ENCODE measurements around the gene EMC9.
A peak's percentile ranks its signal among the peaks of the same experiment; 100 is the strongest.

The EMC9 gene

DNA sequence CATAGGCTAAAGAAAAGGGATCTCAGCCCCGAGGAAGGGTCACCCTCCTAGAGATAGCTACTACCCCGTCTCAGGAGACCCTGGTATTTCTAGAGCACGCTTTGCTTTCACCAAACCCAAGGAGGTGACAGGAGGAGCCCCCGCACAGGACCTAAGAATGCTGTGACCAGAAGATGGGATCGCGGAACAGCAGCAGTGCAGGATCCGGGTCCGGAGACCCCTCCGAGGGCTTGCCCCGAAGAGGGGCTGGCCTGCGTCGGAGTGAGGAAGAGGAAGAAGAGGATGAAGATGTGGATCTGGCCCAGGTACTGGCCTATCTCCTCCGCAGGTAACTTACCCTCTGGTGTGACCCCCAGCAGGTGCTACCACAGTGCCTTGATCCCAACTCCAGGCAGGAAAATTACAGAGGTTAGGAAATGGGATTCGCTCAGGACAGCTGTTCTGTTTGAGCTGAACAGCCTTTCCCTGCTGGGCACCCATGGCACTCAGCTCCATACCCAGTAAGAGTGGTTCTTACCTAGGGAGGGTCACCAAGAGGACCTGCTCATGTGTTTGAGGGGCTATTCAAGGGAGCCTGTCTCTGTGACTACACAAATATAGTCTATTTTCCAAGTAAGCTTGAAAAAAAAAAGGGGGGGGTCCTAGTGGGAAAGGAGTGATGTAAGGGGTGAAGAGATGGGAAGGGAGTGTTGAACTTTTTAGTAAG is 25.8 kb downstream of the EMC9 start:
- Histone ChIP-seq H3K4me1 (ENCODE audit: insufficient read depth, low read length, poor library complexity, severe bottlenecking) (peaks cover 19% of the 10 kb centered on the region), H3K27me3 (ENCODE audit: insufficient read depth, low read length, poor library complexity, severe bottlenecking) (no peaks in the 10 kb centered on the region), H3K79me2 (ENCODE audit: insufficient read depth, low read length) (peaks cover 29% of the 10 kb centered on the region), H3K4me2 (ENCODE audit: low read depth, low read length, poor library complexity, severe bottlenecking) (peak overlapping the region; percentile 88), H3K9me3 (ENCODE audit: insufficient read depth, low read depth, low read length) (no peaks in the 10 kb centered on the region), H3K4me3 (ENCODE audit: low read length, poor library complexity, severe bottlenecking) (peak overlapping the region; percentile 91), H3K9me2 (replicated peaks; ENCODE audit: low read depth, low read length) (no peaks in the 10 kb centered on the region), H3K9ac (ENCODE audit: low read depth, low read length, poor library complexity, severe bottlenecking) (peak overlapping the region; percentile 91), H4K20me1 (ENCODE audit: insufficient read depth, low read length, poor library complexity, severe bottlenecking) (peaks cover 11% of the 10 kb centered on the region), H2AFZ (ENCODE audit: low read length) (peak overlapping the region; percentile 79), H3F3A (ENCODE audit: low read depth) (peaks cover 6% of the 10 kb centered on the region; the same call in 1 of the 2 replicates), H3K36me3 (ENCODE audit: insufficient read depth, low read length) (peaks cover 30% of the 10 kb centered on the region; the same call in 1 of the 2 replicates)
- TF ChIP-seq, protein P1, sequence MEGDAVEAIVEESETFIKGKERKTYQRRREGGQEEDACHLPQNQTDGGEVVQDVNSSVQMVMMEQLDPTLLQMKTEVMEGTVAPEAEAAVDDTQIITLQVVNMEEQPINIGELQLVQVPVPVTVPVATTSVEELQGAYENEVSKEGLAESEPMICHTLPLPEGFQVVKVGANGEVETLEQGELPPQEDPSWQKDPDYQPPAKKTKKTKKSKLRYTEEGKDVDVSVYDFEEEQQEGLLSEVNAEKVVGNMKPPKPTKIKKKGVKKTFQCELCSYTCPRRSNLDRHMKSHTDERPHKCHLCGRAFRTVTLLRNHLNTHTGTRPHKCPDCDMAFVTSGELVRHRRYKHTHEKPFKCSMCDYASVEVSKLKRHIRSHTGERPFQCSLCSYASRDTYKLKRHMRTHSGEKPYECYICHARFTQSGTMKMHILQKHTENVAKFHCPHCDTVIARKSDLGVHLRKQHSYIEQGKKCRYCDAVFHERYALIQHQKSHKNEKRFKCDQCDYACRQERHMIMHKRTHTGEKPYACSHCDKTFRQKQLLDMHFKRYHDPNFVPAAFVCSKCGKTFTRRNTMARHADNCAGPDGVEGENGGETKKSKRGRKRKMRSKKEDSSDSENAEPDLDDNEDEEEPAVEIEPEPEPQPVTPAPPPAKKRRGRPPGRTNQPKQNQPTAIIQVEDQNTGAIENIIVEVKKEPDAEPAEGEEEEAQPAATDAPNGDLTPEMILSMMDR (conservative IDR thresholded peaks at IDR 0.05; ENCODE audit: low read length), result no peak
- TF ChIP-seq EZH2phosphoT487 (IDR thresholded peaks at IDR 0.05; ENCODE audit: borderline replicate concordance), result no peak

DNA sequence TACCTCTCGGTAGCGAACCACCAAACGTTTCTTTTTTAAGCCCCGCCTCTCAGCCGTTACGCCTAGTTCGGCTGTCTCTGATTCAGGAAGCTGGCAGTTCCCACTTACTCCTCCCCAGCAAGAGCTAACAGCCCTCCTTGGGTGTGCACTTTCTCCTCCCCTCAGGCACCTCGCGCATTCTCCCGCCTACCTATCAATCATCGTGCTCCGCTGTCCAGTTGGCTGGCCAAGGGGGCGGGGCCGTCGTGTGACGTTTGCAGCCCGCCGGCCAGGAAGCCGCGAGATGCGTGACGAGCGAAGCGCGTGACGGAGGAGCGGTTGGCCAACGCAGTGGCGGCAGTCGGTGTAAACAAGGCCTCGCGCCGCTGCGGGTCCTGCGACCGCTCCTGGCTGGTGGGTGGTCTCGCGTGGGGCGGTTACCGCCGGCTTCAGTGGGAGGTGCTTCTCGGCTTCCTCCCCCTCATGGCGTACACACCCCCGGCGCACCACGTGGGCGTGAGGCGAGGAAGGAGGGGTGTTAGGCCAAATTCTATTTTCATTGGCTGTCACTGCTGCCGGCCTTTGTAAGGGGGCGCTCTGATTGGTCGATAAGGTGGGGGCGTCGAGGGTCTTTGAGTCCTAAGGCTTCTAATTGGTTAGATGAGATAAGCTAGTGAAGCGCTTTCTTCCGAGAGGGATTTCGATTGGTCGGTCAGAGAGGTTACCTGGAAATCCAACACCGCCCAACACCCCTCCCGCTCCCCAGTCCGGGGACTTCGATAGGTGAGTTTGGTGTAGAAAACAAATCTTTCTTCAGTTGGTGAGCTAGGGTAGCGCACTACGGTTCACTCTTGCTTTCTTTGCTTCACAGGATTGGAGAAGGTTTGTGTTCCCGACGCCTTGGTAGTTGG is 26.6 kb downstream of the EMC9 start, which contains the start of the genes DCAF11 and NRL:
DCAF11 (plus strand) TSS at position 246 of the 890 bp plus-strand sequence. CDS start 818 bp downstream, outside the sequence.
NRL (minus strand) TSS at position 418 of the 890 bp plus-strand sequence. CDS start 32,101 bp downstream, outside the sequence.
- peaks cover 27% of the 10 kb centered on the region; the same call in 1 of the 2 replicates for H3K36me3 ChIP-seq (ENCODE audit: insufficient read depth, low read length)
- peaks cover 29% of the 10 kb centered on the region for H3K79me2 ChIP-seq (ENCODE audit: insufficient read depth, low read length)
- TF ChIP-seq, protein P1 (conservative IDR thresholded peaks at IDR 0.05; ENCODE audit: low read length), result no peak
- no peak for TF ChIP-seq EZH2phosphoT487 (IDR thresholded peaks at IDR 0.05; ENCODE audit: borderline replicate concordance)
- H3K27me3 ChIP-seq (ENCODE audit: insufficient read depth, low read length, poor library complexity, severe bottlenecking), result no peaks in the 10 kb centered on the region
- peaks cover 11% of the 10 kb centered on the region for H4K20me1 ChIP-seq (ENCODE audit: insufficient read depth, low read length, poor library complexity, severe bottlenecking)
- H3K9me2 ChIP-seq (replicated peaks; ENCODE audit: low read depth, low read length), result no peaks in the 10 kb centered on the region
- peak within 1 kb of the TSS; percentile 89 for H2AFZ ChIP-seq (ENCODE audit: low read length)
- H3K4me1 ChIP-seq (ENCODE audit: insufficient read depth, low read length, poor library complexity, severe bottlenecking), result peaks cover 19% of the 10 kb centered on the region
- H3K9me3 ChIP-seq (ENCODE audit: insufficient read depth, low read depth, low read length), result no peaks in the 10 kb centered on the region
- peak within 1 kb of the TSS; percentile 91 for H3K4me3 ChIP-seq (ENCODE audit: low read length, poor library complexity, severe bottlenecking)
- peak within 1 kb of the TSS; percentile 91 for H3K9ac ChIP-seq (ENCODE audit: low read depth, low read length, poor library complexity, severe bottlenecking)
- peaks cover 6% of the 10 kb centered on the region; the same call in 1 of the 2 replicates for H3F3A ChIP-seq (ENCODE audit: low read depth)
- peak within 1 kb of the TSS; percentile 90 for H3K4me2 ChIP-seq (ENCODE audit: low read depth, low read length, poor library complexity, severe bottlenecking)

- no peaks in the 10 kb centered on the region for H3K9me3 ChIP-seq (ENCODE audit: insufficient read depth, low read depth, low read length)
- H3K79me2 ChIP-seq (ENCODE audit: insufficient read depth, low read length), result peaks cover 29% of the 10 kb centered on the region
- no peaks in the 10 kb centered on the region for H3K27me3 ChIP-seq (ENCODE audit: insufficient read depth, low read length, poor library complexity, severe bottlenecking)
- H3K36me3 ChIP-seq (ENCODE audit: insufficient read depth, low read length), result peaks cover 19% of the 10 kb centered on the region; the same call in 1 of the 2 replicates
- TF ChIP-seq, protein P1 (conservative IDR thresholded peaks at IDR 0.05; ENCODE audit: low read length), result no peak
- TF ChIP-seq EZH2phosphoT487 (IDR thresholded peaks at IDR 0.05; ENCODE audit: borderline replicate concordance), result no peak
- peaks cover 6% of the 10 kb centered on the region; the same call in 1 of the 2 replicates for H3F3A ChIP-seq (ENCODE audit: low read depth)
- H2AFZ ChIP-seq (ENCODE audit: low read length), result peak overlapping the region; percentile 89
- peak overlapping the region; percentile 90 for H3K4me2 ChIP-seq (ENCODE audit: low read depth, low read length, poor library complexity, severe bottlenecking)
- H3K9me2 ChIP-seq (replicated peaks; ENCODE audit: low read depth, low read length), result no peaks in the 10 kb centered on the region
- H3K4me3 ChIP-seq (ENCODE audit: low read length, poor library complexity, severe bottlenecking), result peak overlapping the region; percentile 91
- H3K9ac ChIP-seq (ENCODE audit: low read depth, low read length, poor library complexity, severe bottlenecking), result peak overlapping the region; percentile 91
- H3K4me1 ChIP-seq (ENCODE audit: insufficient read depth, low read length, poor library complexity, severe bottlenecking), result peaks cover 23% of the 10 kb centered on the region
- peaks cover 11% of the 10 kb centered on the region for H4K20me1 ChIP-seq (ENCODE audit: insufficient read depth, low read length, poor library complexity, severe bottlenecking)
These were observed 27.4 kb downstream of the EMC9 start for GRCh38 chr14:24113801-24114531.
